GM12872 (cell line): ENCODE results near the gene NAA10.

Experiments used
- TF ChIP-seq, protein P1 (sequence below): IDR thresholded peaks from 3 replicates; pipeline ENCODE4 v1.5.1; 2011; ENCODE audit warnings: low read depth, mild to moderate bottlenecking, low read length, moderate library complexity; ENCODE audit not compliant: insufficient read depth

NAA10 gene

DNA sequence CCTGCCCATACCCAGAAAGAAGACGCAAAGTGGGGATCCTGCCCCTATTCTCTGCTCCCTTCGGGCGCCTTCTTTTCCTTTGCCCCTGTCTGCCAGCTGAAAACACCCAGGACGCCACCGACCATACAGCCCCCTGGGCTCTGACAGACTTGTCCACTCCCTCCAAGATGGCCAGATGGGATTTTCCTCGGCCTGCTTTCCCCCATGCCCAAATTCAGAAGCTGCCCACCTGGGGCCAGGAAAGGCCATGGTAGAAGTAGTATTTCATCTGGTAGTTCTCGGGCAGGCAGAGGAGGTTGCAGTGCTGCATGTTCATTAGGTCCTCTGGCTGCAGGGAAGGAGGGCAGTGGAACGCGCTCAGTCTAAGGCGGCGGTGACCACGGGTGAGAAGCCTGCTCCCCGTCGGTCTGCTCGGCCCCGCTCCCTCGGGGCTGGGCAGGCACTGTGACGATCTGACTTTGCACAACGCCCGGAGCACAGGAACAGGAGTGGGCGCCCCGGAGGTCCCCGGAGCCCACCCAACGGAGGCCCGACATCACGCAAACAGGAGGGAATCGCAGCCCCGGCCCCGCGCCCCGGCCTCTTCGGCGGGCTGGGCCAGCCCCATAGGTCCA, 582 bp downstream of the NAA10 start:
- TF ChIP-seq, protein P1, sequence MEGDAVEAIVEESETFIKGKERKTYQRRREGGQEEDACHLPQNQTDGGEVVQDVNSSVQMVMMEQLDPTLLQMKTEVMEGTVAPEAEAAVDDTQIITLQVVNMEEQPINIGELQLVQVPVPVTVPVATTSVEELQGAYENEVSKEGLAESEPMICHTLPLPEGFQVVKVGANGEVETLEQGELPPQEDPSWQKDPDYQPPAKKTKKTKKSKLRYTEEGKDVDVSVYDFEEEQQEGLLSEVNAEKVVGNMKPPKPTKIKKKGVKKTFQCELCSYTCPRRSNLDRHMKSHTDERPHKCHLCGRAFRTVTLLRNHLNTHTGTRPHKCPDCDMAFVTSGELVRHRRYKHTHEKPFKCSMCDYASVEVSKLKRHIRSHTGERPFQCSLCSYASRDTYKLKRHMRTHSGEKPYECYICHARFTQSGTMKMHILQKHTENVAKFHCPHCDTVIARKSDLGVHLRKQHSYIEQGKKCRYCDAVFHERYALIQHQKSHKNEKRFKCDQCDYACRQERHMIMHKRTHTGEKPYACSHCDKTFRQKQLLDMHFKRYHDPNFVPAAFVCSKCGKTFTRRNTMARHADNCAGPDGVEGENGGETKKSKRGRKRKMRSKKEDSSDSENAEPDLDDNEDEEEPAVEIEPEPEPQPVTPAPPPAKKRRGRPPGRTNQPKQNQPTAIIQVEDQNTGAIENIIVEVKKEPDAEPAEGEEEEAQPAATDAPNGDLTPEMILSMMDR: no peak

DNA sequence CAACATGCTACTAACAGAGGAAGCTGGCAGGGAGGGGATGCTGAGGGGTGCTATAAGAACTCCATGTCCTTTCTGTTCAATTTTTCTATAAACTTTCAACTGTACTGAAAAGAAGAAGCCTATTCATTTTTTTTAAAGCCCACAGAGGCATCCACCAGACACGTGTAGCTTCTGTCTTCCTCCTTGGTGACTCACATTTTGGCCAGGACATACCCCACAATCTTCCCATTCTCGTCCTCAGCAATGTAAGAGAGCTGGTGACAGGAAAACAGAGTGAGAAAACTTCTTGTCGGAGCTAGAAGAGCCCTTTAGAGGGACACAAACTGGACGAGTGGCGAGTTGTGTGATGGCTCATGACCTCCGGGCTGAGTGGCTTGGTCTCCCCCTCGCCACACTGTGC, 1.1 kb downstream of the NAA10 start:
- TF ChIP-seq, protein P1: no peak

DNA sequence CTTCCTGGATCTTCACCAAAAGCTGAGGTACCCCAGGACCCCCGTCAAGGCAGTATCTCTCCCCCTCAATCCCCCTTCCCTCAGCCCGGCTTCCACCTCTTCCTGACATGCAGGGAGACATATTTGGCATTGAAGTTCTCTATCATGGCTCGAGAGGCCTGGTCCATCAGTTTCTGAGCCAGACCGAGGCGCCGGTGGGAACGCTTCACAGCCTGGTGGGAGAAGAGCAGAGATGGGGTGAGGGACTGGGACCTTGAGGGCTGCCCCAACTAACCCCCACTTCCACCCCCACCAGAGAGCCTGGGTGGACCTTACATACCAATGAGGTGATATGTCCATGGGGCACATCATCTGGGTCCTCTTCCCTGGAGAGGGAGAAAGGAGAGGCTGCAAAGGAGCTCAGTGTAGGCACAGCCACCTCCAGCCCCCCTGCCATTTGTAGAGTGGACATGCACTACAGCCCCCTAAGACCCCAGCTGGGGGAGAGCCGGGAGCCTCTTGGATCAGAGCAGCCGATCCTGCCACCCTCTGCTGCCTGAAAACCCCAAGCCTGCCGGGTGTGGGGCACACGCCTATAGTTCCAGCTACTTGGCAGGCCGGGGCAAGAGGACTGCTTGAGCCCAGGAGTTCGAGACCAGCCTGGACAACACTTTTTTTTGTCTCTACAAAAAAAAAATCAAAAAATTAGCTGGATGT, 2.5 kb downstream of the NAA10 start:
- TF ChIP-seq, protein P1: no peak

DNA sequence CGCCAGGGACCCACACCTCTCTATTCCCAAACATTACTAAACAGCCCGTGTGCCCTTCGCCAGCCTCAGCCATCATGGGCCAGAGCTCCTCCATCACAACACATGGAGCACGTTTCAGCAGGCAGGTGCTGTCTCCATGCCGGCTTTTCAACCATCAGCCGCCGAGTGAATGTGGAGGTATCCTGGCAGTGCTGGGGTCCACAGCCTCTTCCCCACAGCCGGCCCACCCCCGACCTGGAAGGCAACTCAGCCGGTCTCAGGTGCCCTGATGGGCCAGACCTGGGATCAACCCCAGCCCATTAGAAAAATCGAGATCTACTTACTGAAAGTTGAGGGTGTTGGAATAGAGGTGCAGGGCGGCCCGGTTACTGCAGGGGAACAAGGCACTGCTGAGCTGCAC, 3.1 kb downstream of the NAA10 start:
- TF ChIP-seq, protein P1: no peak

DNA sequence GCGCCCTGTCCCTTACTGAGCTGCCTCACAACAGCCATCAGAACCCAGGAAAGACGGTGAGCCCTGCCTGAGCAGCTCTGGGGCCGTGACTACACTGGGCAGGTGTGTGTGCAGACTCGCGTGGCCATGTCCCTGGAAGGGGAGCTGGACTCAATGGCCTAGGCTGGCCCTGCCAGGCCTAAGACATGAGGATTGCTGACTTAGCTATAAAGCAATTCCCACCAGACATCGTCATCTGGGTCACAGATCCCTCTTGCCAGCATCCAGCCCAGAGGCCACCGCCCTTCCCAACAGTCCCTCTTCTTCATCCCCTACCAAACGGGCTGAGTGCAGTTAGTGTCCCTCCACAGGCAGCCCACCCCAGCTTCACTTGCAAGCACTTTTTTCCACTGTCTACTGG, 3.7 kb downstream of the NAA10 start:
- TF ChIP-seq, protein P1: no peak

DNA sequence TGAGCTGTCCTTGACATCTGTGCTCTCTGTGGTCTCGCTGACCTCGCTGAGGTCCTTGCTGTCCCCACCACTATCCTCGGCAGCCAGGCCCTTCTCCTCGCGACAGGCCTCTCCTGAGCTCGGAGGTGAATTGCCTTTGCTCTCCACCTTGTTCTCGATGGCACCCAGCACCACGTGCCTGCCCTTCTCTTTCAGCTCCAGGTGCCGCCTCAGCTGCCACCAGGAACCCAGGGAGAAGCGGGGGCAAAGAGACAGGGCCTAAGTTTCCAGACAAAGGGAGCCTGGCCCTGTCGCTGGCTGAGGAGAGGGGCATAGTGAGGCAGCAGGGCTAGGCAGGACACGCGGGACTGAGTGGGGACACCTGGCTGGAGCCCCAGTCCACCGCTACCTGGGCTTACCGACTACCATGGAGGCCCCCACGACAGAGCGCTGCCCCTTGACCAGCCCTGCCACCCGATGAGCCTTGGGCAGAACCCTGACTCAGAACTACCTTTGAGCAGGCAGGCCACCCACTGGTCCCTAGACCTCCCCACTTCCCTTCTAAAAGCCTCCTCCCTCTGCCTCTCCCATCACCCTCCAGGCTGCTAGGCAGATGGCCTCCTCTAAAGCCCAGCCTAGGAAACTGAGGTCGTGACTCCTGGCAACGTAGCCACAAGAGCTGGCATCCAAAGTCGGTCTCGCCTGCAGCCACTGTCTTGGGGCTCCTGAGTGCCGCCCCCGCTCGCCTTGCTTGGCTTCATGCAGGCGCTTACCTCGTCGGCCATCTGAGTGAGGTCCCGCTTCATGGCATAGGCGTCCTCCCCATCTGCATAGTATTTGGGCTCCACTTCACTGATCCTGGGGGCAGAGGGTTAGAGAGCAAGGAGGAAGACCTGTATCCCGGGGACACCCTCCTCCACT, 4.6 kb downstream of the NAA10 start:
- TF ChIP-seq, protein P1: no peak

DNA sequence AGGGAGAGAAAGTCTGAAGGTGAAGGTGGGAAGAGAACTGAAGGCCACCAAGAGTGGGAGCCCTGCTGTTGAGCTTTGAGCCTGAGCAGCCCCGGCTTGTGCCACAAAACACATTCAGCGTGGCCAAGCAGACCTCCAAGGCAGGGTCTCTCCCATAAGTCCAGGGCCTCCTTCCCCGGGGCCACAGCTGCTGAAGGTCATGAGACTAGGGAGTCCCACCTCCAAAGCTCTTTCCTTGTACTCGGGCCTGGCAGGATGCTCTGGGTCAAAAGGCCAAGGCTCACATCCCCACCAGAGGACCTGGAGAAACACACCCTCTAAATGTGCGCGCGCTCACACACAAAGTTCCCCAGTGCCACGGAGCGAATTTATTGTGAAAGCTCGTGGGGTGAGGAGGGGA, 5.3 kb downstream of the NAA10 start:
- TF ChIP-seq, protein P1: no peak
